ENCODE results near the gene CCR5.
A peak's percentile ranks its signal among the peaks of the same experiment; 100 is the strongest.
"Not testable (repeated sequence)": the region's sequence is repeated elsewhere in the genome, so short reads cannot be mapped to it uniquely, and the experiment has no call there.

Gene CCR5

DNA sequence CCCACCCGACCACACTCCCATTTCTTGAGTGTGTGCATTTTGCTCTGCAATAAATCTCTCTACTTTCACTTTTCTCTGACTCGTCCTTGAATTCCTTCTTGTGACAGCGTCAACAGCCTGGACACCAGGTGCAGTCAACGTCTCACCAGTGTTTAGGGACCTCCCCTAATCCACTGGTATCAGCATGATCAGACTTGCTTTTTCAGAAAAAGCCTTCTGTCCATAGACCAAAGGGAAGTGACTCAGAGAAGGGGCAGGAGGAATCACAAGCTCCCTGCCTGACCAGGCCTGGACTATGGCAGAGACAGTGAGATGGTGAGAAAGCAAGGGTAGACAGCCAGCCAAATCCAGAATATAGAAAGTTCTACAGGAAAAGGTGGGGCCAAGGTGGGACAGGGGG lies 15.5 kb downstream of the CCR5 start:
- DNase-seq = peak; percentile 66 to 82

DNA sequence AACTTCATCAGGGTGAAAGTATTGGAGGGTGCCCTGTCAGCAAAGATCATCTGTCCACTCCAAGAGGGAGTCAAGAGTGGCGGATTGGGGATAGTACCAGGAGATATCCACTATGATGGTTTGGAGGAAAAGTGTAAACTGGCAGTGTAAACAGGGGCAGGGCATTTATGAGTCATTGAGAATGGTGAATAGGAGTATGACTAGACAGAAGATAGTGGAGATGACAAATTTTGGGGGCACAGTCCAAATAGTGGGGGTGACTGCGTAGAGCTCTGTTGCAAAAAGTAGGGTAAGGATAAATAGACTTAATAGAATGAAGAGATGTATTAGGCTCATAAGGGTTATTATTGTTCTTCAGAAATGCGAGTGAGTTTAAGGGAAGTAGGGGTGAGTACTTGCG lies 18.1 kb downstream of the CCR5 start:
- not testable (repeated sequence) for DNase-seq

DNA sequence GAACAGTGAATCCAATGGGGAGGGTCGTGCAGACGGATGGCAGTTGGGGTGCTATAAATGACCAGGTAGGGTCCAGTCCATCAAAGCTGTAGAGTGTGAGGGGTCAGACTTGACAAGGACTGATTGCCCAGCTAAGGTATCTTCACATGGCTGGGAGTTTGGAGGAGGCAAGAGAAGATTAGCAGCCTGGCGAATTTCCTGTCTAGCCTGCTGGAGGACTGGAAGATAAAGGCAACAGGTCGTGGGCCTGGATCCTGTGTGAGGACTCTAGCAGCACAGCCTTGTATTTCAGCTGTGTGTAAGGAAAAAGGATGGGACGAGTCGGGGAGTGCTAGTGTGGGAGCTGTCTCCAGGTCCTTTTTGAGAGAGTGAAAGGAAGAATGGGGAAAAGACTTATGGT lies 18.6 kb downstream of the CCR5 start:
- DNase-seq = no peak

DNA sequence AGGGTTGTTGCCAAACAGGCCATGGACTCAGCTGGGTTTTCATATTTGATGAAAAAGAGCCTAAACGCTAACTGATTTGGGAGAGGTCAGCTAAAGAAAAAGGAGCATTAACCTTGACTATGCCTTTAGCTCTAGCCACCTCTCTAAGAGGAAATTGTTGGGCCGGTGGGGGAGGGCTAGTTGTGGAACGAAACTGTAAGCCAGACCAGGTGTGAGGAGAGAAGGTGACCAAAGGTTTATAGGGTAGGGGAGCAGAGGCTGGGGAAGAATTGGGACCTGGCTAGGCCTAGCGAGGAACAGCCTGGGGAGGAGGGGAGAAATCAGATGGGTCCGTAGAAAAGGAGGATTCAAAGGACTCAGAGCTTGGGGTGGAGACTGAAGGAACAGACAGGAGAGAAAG lies 20.8 kb downstream of the CCR5 start:
- not testable (repeated sequence) for DNase-seq

DNA sequence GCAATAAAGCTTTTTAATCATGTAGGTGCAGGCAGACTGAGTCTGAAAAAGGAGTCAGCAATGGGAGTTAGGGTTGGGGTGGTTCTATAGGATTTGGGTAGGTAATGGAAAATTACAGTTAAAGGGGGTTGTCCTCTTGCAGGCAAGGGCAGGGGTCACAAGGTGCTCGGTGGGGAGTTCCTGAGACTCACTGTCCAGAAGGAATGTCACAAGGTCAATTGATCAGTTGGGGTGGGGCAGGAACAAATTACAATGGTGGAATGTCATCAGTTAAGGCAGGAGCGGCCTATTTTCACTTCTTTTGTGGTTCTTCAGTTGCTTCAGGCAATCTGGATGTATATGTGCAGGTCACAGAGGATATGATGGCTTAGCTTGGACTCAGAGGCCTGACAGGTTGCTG lies 22.3 kb downstream of the CCR5 start:
- DNase-seq = no peak

DNA sequence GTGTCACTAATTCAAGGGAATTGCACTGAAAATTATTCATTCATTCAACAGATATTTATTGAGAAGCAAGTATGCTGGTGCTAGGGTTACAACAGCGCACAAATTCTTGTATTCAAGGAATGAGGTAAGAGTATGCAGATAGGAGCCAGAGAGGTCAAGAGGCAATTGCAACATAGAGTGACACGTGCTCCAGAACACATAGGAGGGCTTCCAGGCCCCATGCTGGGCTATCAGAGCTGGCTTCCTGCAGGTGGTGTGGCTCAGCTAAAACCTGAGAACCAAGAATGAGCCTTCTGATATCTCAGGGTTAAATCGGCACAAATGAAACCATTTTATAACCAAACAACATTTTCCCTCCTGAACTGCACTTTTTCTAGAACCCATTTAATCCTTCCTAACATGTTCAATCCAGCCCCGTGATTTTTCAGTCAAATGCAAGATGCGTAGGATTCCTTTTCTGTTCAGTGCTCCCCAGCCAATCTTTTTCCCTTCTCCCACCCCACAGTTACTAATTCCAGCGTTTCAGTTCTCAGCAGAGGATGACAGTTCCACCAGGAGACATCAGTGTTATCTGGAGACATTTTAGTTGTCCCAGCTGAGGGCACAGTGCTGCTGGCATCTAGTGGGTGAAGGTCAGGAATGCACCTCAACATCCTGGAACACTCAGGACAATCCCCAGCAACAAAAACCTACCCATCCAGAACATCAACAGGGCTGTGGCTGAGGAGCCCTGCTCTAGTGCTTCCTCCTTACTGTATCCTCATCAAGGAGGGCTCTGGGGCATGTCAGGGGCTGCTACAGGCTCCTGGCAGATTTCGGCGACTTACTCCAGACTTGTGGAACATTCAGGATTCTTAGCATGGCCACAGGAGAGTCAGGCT lies 23.0 kb downstream of the CCR5 start:
- peak; percentile 64 to 70 for DNase-seq

DNA sequence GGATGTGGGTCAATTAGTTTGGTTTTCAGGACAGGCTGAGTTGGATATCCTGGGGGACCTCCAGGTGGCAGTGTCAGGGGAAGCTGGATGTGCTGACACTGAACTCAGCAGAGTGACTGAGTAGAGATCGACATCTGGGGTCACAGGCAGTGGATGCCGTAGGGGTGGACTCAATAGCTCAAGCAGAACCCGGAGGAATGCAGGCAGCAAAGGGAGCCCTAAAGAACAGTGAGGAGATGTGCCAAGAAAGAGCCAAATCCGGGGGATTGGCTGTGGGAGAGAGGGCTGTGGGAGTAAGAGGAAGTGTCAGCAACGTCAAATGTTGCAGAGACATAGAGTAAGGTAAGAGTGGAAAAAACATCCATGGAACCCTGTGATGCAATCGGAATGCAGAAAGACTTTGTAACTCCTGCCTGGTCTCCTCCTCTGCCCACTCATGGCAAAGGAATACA lies 24.5 kb downstream of the CCR5 start:
- DNase-seq = peak; percentile 87 to 89

DNA sequence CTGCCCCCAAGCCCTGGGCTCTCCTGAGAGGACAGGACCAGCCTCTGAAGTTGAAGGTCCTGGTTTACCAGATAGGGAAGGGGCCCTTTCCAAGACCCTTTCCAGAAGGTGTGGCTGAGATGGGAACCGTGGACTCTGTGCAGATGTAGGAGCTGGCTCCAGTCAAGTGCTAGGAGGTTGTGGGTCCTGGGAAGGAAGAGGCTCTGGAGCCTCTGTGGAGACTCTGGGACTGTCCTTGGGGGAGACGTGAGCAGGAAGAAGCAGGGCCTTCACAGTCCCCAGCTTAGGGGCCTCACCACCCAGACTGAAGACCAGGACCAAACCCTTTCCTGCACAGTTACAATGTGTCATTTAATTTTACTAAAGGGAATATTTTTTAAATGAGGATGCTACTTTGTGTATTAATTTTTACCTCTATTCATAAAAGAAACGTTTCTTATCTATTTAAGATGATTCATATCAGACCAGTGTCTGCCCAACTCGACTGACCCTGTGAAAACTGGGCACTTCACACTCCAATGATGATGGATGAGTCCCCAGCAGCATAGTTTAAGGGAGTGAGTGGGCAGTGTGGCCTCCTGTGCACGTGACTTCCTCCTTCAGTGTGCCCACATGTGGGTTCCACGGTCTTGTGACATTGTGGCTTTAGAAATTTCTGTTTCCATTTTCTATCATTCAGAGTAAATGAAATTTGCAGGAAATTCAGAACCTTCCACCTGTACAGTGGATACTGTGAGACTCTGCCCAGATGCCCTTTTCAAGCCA lies 25.2 kb downstream of the CCR5 start:
- DNase-seq = peak; percentile 81 to 89

DNA sequence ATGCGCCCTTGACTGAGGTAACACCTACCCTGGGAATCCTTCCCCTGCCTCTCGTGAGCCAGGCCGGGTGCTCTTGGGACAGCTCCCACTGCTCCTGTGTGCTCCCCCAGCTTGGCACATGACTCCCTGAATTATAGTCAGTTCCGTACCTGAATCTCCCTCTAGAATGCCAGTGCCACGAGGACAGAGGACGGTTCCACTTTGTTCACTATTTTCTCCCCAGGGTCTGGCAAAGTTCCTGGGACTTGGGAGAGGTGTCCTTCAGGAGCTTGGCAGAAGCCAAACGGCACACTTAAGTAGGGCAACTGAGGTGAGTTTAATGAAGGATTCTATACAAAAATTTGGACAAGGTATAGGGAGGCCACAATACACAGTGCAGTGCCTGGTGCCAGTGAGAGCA lies 26.4 kb downstream of the CCR5 start:
- DNase-seq = no peak

DNA sequence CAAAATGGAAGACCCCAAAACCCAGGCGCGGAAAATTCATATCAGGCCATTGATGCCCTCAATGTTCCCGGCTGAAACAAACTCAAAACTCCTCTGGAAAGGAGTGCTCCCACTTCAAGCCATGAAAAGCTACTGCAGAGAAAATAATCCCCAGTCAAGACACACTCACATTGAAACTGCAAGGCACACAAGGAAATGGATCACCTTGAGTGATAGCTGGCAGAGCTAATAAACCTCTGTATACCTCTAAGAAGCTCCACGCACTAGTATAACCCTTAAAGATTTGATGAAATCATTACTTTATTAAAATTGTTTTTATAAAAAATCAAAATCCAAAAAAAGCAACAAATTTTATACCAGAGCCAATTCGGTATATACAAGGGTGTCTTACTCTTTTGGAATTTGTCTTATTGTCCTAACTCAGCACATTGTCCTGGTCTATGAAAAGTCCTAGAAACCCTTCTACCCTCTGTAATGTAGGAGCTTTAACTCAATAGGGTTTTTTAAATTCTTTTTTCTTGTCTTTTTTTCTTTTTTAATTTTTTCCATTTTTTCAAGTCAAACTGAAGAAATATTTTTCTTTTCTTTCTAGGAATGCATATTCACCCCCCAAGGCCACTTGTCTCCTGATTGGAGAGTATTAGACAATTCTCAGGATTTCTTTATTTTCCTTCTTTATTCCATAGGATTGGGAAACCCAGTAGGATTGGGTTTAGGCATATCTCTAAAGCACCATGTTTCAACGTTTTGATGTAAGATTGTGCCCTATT lies 27.6 kb downstream of the CCR5 start:
- DNase-seq = no peak

DNA sequence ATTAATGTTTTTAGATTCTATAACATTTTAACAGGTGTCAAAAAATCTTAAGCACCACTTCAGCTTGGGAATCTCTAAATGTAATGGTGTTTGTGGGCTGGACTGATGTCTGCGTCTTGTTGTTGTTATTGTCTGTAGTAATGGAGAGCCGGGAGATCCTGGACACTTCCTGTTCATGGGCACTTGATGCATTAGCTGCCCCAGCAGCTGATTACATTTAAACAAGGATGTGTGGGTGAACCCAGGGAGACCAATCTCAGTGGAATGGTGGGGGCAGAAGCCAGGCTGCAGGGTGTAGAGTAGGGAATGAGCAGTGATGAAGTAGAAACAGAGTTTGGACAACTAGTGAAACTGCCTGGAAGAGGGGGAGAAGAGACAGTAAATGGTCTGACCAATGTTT lies 28.4 kb downstream of the CCR5 start:
- peak; percentile 52 to 73 for DNase-seq

DNA sequence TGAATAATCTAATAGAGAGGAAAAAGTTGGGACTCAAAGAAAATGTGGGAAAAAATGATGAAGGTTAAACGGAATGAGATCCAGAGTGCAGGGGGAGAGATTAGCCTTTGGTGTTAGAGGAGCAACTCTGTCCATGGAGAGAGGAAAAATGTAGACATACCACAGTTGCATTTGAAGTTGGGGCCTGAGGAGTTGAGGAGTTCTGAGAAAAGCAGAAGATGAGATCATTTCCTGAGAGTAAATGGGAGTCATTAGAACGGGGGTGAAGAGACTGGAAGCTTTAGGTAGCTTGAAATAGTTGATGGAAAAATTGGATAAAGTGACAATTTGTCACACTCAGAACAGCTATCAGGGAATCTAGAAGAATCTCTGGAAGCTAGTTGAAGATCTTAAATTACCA lies 28.8 kb downstream of the CCR5 start:
- DNase-seq = peak; percentile 52 to 65

DNA sequence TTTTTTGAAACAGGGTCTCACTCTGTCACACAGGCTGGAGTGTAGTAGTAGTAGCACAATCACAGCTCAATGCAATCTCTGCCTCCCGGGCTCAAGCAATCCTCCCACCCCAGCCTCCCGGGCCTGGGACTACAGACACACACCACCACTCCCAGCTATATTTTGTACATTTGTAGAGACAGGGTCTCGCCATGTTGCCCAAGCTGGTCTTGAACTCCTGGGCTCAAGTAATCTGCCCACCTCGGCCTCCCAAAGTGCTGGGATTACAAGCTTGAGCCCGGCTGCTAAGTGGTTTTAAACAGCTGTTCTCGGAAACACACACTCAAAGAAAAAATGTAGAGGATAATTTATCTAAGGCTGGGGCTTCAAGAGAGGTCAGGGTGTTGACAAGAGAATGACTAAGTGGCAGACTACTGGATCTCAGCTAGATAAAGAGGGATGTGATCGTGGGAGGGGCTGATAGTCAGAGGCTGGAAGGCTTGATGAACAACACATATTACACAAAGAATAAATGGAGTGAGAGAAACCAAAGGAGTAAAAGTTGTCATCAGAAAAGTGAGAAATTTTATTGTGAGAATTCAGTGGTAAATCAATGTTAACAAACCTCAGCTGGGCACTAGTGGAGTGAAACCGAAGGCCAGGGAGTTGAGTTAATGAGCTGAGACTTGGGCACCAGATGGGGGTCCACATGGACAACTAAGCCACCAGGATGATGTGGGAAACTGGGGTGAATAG lies 29.4 kb downstream of the CCR5 start:
- peak; percentile 26 to 32 for DNase-seq

DNA sequence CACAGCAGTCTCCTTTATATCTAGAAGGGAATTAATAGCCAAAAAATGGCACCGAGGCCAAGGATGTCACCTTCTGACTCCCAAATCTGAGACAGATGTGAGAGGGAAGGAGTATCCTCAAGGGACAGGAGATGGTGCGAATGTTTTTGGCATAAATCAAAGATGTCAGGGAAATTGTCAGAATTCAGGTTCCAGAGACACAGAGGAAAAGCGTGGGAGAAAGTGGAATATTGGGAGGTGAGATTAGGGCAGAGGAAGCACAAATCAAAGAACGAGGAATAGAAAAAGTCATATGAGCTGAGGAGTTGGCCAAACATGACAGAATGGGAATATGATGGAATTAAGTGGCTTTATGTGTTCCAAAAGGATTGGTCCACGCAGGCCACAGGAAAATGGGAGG lies 30.1 kb downstream of the CCR5 start:
- DNase-seq = no peak

DNA sequence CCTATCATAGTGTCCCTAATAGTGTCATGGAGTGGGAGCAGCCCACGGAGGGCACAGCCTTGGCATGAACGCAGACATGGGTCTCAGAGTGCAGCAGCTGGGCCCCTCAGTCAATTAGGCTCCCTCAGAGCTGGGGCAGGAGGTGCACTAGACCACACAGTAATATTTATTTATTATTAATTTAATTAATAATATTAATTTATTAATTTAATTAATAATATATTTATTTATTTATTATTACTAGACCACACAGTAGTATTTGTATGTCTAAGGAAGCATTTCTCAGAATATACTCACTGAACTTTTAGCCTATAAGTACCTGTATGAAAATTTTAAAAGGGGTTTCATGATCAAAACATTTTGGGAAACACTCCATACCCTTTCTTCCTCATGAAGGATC lies 30.8 kb downstream of the CCR5 start:
- DNase-seq = no peak

DNA sequence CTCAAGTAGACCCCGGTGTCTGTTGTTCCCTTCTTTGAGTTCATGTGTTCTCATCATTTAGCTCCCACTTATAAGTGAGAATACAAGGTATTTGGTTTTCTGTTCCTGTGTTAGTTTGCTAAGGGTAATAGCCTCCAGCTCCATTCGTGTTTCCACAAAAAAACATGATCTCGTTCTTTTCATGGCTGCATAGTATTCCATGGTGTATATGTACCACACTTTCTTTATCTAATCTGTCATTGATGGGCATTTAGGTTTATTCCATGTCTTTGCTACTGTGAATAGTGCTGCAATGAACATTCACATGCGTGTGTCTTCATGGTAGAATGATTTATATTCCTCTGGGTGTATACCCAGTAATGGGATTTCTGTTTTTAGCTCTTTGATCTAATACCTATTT lies 32.2 kb downstream of the CCR5 start:
- not testable (repeated sequence) for DNase-seq

DNA sequence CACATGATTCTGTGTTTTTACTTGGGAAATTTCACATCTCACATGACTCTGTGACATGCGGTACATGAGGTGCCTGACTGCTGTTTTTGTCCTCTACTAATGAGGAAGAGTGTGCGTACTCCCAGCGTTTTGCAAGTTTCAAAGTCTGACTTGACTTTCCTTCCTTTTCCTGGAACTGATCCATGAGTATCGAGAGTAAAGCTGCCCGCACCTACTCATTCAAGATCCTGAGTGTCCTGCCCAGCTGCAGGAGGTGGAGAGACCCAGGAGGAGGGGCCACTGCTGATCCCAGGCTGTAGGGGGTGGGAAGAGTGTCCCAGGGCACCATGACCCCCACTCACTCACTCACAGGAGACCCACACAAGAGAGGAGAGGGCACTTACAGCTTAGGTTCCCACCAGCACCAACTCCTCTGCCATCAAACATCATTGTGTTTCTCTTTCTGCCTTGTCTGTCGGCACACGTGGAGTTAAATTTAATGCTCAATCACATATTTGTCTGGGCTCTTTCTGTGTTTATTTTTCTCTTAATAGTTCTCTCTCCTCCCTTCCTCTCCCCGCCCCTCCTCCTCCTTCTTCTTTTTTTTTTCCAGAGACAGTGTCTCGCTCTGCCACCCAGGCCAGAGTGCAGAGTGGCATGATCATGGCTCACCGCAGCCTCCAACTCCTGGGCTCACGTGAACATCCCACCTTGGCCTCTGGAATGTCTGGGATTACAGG lies 34.7 kb downstream of the CCR5 start:
- DNase-seq = peak; percentile 92 to 94

DNA sequence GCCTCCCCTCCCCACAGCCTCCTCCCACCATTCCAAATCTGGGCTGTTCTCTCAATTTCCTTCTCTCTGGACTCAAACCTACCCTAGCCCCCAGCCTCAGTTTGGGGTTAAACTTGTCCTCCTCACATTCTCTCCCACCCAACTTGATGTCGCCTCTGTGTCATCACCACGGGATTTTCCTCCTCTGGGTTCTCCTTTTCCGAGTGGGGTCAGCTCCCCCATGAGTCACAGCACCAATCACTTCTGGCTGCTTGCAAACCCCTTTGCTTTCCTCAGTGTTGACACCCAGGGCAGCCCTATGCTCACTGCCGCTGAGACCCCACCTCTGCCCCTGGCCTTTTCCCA lies 35.7 kb downstream of the CCR5 start:
- peak; percentile 92 to 97 for DNase-seq

DNA sequence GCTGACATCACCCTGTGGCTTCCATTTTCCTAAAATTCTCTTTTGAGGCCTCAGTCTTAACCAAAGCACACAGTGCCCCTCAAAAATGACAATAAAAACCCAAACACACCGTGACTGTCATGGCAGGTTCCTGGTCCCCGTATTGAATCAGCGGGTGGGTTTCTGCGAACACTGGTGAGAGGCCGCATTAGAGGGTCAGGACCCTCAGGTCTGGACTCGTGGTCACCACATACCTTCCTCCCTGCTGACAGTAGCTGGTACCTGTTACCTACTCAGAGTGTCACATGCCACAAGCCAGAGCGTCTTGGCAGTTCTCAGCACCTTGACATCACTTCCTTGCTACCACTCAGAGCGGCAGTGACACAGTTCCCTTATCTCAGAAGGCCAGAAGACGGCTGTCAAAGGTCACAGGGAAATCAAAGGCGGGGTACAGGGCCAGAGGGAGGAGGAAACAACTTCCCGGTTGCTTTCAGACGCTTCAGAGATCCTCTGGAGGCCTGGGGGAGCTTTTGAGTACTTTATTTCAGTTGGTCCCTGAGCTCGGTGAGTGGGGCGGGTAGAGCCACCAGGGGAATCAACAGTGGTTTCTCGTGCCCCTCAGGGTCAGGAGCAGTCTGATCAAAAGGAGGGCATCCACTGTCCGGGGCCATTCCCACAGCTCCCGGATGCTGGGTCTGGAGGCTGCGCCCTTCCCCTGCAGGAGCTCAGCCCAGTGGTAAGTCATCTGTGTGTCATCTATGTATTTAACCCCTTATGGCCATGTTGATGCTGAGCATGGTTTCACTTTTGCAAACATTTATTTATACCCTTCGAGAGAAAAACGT lies 36.3 kb downstream of the CCR5 start, which contains the start of the genes CCR5AS and CCRL2:
Gene CCR5AS (minus strand): TSS at position 279 of the 824 bp plus-strand sequence.
Gene CCRL2 (plus strand): TSS at position 472 of the 824 bp plus-strand sequence. CDS start 821 bp downstream, outside the sequence.
- peak; percentile 88 to 93 for DNase-seq

DNA sequence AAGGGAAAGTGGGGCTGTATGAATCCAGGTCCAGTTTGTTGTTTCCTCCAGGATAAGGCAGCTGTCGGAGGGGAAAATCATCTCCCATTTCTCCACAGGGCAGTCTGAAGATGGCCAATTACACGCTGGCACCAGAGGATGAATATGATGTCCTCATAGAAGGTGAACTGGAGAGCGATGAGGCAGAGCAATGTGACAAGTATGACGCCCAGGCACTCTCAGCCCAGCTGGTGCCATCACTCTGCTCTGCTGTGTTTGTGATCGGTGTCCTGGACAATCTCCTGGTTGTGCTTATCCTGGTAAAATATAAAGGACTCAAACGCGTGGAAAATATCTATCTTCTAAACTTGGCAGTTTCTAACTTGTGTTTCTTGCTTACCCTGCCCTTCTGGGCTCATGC lies 37.2 kb downstream of the CCR5 start:
- DNase-seq = peak; percentile 36 to 63

DNA sequence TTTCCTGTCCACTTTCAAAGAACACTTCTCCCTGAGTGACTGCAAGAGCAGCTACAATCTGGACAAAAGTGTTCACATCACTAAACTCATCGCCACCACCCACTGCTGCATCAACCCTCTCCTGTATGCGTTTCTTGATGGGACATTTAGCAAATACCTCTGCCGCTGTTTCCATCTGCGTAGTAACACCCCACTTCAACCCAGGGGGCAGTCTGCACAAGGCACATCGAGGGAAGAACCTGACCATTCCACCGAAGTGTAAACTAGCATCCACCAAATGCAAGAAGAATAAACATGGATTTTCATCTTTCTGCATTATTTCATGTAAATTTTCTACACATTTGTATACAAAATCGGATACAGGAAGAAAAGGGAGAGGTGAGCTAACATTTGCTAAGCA lies 38.1 kb downstream of the CCR5 start:
- DNase-seq = no peak

Measured in inflammatory macrophage (primary cell).